ENCODE results near the gene CYP26B1.

The CYP26B1 gene

DNA sequence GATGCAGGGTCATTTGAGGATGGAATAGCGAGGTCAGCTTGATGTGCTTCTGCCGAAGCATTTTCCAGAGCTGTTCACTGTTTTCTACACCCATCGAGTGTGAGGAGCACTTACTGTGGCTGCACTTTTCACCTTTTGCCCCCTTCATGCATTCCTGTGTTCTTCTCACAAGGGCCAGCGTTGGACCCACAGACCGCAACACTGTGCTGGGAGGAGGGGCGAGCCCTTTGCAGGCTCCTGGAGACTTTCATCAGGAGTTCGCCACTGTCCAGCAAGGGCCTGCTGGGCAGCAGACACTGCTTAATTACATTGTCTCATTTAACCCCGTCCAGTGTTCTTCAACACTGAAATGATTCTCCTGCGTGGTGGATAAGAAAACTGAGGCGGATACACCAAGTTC lies 29.9 kb downstream of the CYP26B1 start:
- H3K27me3 ChIP-seq (ENCODE audit: control insufficient read depth, insufficient read depth, low read length), result no peaks in the 10 kb centered on the region
- H3K36me3 ChIP-seq (ENCODE audit: control insufficient read depth, insufficient read depth, low read length), result no peaks in the 10 kb centered on the region
- H3K4me3 ChIP-seq (ENCODE audit: low read length), result no peak overlapping the region
- H3K9ac ChIP-seq (ENCODE audit: low read length), result no peak overlapping the region
- peaks cover 5% of the 10 kb centered on the region for H3K4me1 ChIP-seq (ENCODE audit: control insufficient read depth, insufficient read depth, low read length)
- no peaks in the 10 kb centered on the region for H3K9me3 ChIP-seq (ENCODE audit: control insufficient read depth, low read length)

DNA sequence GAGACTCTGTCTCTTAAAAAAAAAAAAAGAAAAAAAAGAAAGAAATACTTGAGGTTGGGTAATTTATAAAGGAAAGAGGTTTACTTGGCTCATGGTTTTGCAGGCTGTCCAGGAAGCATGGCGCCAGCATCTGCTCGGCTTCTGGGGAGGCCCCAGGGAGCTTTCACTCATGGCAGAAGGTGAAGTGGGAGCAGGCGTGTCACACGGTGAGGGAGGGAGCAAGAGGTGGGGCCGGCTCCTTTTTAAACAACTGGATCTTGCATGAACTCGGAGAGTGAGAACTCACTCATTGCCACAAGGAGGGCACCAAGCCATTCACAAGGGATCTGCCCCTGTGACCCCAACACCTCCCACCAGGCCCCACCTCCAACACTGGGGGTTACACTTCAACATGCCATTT lies 30.6 kb downstream of the CYP26B1 start:
- Histone ChIP-seq H3K9ac (ENCODE audit: low read length) (no peak overlapping the region), H3K4me1 (ENCODE audit: control insufficient read depth, insufficient read depth, low read length) (peaks cover 5% of the 10 kb centered on the region), H3K4me3 (ENCODE audit: low read length) (no peak overlapping the region), H3K36me3 (ENCODE audit: control insufficient read depth, insufficient read depth, low read length) (no peaks in the 10 kb centered on the region), H3K27me3 (ENCODE audit: control insufficient read depth, insufficient read depth, low read length) (no peaks in the 10 kb centered on the region), H3K9me3 (ENCODE audit: control insufficient read depth, low read length) (no peaks in the 10 kb centered on the region)

DNA sequence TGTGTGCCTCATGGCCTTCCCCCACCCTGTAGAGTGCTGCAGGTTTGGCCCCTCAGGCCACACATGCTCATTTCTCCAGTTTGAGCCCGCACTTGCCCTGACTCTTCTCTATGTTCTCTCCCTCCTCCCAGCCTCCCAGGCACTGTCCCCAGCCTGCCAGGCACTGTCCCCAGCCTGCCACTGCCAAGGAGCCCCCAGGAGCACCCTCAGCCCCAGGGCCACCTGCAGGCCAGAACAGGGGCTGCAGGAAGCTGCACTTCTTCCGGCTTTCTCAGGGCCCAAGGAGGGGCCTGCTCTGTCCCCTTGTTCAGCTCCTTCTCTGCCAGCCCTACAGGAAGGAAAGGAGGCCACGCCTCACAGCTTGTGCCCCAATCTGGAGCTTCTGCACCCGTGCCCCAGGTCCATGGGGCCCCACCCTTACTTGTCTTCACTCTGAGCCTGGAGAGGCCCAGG lies 31.6 kb downstream of the CYP26B1 start:
- no peak overlapping the region for H3K4me3 ChIP-seq (ENCODE audit: low read length)
- no peaks in the 10 kb centered on the region for H3K9me3 ChIP-seq (ENCODE audit: control insufficient read depth, low read length)
- no peaks in the 10 kb centered on the region for H3K27me3 ChIP-seq (ENCODE audit: control insufficient read depth, insufficient read depth, low read length)
- peaks cover 5% of the 10 kb centered on the region for H3K4me1 ChIP-seq (ENCODE audit: control insufficient read depth, insufficient read depth, low read length)
- no peak overlapping the region for H3K9ac ChIP-seq (ENCODE audit: low read length)
- H3K36me3 ChIP-seq (ENCODE audit: control insufficient read depth, insufficient read depth, low read length), result no peaks in the 10 kb centered on the region

DNA sequence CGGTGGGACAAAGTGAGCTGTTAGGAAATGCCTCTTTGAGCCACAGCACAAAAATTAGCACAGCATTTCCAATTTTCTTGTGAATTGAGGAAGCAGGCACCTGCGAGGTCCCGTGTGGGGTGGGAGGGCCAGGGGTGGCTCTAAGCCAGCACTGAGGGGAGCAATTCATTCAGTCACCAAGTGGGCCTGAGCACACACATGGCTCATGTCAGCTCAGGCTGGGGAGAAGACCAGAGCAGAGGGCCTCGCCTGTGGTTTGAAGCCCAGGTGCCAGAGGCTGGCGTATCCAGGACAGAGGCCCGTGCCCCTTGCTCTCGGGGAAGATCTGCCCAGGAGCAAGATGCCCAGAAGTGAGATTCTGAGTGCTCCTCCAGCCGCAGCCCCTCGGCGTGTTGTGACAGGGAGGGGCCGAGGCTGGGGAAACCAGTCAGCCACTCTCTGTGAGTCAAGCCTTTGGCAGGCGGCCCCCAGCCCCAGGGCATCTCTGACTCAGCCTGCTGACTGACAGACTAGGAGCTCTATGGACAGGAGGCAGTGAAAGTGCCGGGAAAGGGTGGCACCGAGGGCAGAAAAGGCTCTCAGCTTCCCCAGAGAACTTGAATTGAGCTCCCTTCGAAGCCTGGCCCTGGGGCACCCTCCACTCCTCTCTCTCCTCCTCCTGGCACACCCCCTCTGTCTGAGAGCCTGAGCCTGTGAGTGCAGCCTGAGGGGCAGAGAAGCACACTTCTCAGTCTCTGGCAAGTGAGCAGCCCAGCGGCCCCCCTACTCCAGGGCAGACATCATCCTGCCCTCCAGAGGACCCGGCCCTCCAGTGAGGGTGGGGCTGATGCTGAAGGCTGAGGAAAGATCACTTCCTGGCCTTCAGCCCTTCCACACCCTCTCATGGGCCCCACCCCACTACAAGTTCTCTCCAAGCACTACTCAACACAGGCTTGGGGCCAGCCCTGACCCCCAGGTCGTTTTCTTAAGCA lies 32.3 kb downstream of the CYP26B1 start:
- H3K4me3 ChIP-seq (ENCODE audit: low read length), result no peak overlapping the region
- no peaks in the 10 kb centered on the region for H3K36me3 ChIP-seq (ENCODE audit: control insufficient read depth, insufficient read depth, low read length)
- peaks cover 5% of the 10 kb centered on the region for H3K4me1 ChIP-seq (ENCODE audit: control insufficient read depth, insufficient read depth, low read length)
- no peaks in the 10 kb centered on the region for H3K9me3 ChIP-seq (ENCODE audit: control insufficient read depth, low read length)
- no peak overlapping the region for H3K9ac ChIP-seq (ENCODE audit: low read length)
- no peaks in the 10 kb centered on the region for H3K27me3 ChIP-seq (ENCODE audit: control insufficient read depth, insufficient read depth, low read length)

DNA sequence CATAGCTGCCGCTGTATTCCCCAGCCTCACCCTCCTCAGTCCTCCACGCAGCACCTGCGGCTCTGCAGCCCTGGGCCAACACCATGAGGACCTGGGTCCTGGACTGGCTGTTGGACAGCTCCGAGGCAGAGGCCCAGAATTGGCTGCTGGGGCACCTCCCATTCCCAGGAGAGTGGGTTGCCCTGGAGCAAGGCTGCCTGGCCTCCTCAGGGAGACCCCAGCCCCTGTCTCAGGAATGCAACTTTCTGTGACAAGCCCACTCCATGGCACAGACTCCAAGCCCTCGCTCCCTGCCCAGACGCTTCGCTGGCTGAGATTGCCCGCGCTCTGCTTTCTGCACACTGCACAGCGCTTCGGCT lies 33.0 kb downstream of the CYP26B1 start:
- Histone ChIP-seq H3K27me3 (ENCODE audit: control insufficient read depth, insufficient read depth, low read length) (no peaks in the 10 kb centered on the region), H3K4me1 (ENCODE audit: control insufficient read depth, insufficient read depth, low read length) (peaks cover 5% of the 10 kb centered on the region), H3K9me3 (ENCODE audit: control insufficient read depth, low read length) (no peaks in the 10 kb centered on the region), H3K4me3 (ENCODE audit: low read length) (no peak overlapping the region), H3K36me3 (ENCODE audit: control insufficient read depth, insufficient read depth, low read length) (no peaks in the 10 kb centered on the region), H3K9ac (ENCODE audit: low read length) (no peak overlapping the region)

DNA sequence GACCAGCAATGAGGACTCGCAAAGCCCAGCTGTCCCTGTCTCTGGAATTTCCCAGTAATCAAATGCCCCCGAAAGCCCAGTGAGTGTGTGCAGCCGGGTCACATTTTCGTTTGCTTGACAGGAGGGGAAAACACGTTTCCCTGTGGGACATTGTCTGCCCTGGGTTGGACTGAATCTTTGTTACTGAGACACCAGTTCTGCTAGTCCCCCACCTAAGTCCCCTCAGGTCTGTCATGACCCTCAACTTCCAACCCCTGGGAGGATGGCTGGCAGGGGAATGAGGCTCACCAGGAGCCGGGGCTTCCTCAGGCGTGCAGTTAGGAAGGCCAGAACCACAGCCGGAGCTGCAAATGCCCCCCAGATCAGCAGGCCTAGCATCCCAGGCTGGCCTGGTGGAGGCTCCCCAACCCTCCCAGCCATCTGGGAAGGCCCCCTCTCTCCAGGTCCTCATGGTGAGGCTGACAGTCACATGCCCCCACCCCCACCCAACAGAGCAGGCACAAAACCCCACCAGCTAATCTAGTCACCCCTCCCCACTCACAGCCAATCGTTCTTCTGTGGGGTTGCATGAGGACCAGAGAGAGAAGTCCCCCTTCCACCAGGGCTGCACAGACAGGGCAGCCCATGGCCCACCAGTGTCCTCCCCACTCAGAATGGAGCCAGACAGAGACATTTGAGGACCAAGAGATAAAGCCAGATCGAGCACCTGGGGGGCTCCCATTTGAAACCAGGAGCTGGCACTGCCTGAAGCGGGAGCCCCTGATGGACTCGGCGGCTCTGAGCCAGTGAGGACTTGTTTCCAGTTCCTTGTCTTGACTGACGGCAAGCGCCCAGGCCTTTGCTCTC lies 33.6 kb downstream of the CYP26B1 start:
- no peak overlapping the region for H3K4me3 ChIP-seq (ENCODE audit: low read length)
- H3K4me1 ChIP-seq (ENCODE audit: control insufficient read depth, insufficient read depth, low read length), result peaks cover 5% of the 10 kb centered on the region
- no peaks in the 10 kb centered on the region for H3K36me3 ChIP-seq (ENCODE audit: control insufficient read depth, insufficient read depth, low read length)
- no peaks in the 10 kb centered on the region for H3K9me3 ChIP-seq (ENCODE audit: control insufficient read depth, low read length)
- H3K27me3 ChIP-seq (ENCODE audit: control insufficient read depth, insufficient read depth, low read length), result no peaks in the 10 kb centered on the region
- H3K9ac ChIP-seq (ENCODE audit: low read length), result no peak overlapping the region

DNA sequence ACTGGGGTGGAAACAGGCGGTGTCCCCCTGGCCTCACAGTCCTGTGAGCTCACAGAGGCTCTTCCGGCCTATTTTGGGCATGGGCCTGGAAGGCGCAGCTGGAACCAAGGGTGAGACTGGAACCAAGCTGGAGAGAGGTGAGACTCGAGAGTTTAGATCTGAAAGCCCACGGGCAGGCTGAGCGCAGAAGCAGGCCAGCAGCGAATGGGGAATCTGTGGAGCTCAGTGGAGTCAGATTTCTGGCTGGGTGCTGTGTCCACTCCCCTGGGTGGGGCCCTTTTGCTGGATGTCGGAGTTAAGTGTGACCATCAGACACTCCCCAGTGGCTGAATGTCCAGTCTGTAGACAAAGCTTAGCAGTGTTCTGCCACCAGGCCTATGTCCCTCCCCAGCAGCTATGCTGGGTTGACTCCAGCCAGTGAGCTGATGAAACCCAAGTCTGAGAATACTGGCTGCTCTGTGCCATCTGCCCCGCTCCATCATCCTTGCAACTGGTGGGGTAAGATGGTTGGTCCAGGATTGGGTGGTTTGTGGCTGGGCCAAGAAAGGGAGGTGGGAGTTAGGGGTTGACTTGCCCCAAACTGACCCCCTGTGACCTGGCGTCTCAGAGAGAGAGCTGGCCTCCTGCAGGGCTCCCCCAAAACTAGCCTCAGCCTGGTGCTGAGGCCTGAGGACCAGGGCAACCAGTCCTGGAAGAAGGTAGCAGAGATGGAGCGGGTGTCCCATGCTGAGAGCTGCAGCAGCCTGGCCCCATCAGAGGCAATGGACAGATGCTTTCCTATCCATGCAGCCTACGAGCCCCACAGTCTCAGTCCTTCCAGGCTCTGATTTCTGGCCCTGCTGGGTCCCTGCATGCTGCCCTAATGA lies 34.4 kb downstream of the CYP26B1 start:
- no peaks in the 10 kb centered on the region for H3K9me3 ChIP-seq (ENCODE audit: control insufficient read depth, low read length)
- no peaks in the 10 kb centered on the region for H3K27me3 ChIP-seq (ENCODE audit: control insufficient read depth, insufficient read depth, low read length)
- H3K4me3 ChIP-seq (ENCODE audit: low read length), result no peak overlapping the region
- H3K9ac ChIP-seq (ENCODE audit: low read length), result no peak overlapping the region
- H3K4me1 ChIP-seq (ENCODE audit: control insufficient read depth, insufficient read depth, low read length), result peaks cover 5% of the 10 kb centered on the region
- no peaks in the 10 kb centered on the region for H3K36me3 ChIP-seq (ENCODE audit: control insufficient read depth, insufficient read depth, low read length)

DNA sequence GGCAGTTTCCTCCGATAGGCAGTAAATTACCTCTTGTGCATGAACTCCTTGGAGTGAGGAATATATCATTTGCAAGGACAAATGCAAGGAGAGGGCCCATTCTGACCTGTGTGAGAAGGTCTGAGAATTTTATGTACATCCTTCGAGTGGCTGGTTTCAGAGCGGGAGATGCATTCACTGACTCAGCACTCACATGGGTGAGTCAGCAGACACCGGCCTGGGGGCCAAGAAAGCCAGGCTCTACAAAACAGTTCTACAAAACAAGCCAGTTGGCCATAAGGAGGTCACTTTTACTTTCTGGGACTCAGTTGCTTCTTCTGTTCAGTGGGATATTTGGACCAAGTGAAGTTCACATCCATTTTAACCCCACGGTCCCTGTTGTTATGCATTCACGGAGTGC lies 35.3 kb downstream of the CYP26B1 start:
- H3K4me1 ChIP-seq (ENCODE audit: control insufficient read depth, insufficient read depth, low read length), result peaks cover 5% of the 10 kb centered on the region
- no peak overlapping the region for H3K9ac ChIP-seq (ENCODE audit: low read length)
- H3K27me3 ChIP-seq (ENCODE audit: control insufficient read depth, insufficient read depth, low read length), result no peaks in the 10 kb centered on the region
- H3K4me3 ChIP-seq (ENCODE audit: low read length), result no peak overlapping the region
- H3K36me3 ChIP-seq (ENCODE audit: control insufficient read depth, insufficient read depth, low read length), result no peaks in the 10 kb centered on the region
- H3K9me3 ChIP-seq (ENCODE audit: control insufficient read depth, low read length), result no peaks in the 10 kb centered on the region

DNA sequence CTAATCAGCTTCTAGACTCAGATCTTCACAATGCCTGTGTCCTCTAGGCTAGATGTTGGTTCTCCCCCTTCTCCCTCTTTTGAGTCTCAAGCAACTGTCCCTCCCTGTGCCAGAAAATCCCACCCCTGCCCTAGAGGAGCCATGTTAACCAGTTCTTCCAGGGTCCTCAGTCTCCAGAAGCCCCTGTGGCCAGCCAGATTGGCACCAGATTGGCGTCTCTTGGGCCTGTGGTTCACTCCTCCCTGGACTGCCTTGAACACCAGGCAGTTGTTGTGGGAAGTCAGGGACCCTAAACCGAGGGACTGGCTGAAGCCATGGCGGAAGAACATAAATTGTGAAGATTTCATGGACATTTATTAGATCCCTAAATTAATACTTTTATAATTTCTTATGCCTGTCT lies 36.6 kb downstream of the CYP26B1 start:
- Histone ChIP-seq H3K27me3 (ENCODE audit: control insufficient read depth, insufficient read depth, low read length) (no peaks in the 10 kb centered on the region), H3K36me3 (ENCODE audit: control insufficient read depth, insufficient read depth, low read length) (no peaks in the 10 kb centered on the region), H3K4me1 (ENCODE audit: control insufficient read depth, insufficient read depth, low read length) (peaks cover 5% of the 10 kb centered on the region), H3K9me3 (ENCODE audit: control insufficient read depth, low read length) (no peaks in the 10 kb centered on the region), H3K9ac (ENCODE audit: low read length) (no peak overlapping the region), H3K4me3 (ENCODE audit: low read length) (no peak overlapping the region)

DNA sequence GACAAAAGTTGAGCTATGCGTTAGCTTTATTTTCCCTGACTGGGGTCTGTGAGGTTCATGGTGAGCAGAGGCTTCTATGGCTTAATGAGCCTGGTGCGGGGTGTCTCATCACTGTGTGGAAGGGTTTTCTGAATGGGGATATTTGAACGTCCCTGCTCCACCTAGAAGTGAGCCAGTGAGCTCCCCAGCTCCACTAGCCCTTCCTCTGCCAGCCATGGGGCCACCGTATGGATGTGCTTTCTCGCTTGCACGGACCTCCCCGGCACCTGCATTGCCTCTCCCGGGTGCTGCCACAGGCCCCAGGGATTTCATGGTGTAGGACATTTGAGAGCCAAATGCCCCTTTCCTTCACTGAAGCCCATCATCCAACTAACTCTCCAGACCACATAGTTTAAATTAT lies 37.8 kb downstream of the CYP26B1 start:
- Histone ChIP-seq H3K9ac (ENCODE audit: low read length) (no peak overlapping the region), H3K9me3 (ENCODE audit: control insufficient read depth, low read length) (no peaks in the 10 kb centered on the region), H3K27me3 (ENCODE audit: control insufficient read depth, insufficient read depth, low read length) (no peaks in the 10 kb centered on the region), H3K4me3 (ENCODE audit: low read length) (no peak overlapping the region), H3K4me1 (ENCODE audit: control insufficient read depth, insufficient read depth, low read length) (no peaks in the 10 kb centered on the region), H3K36me3 (ENCODE audit: control insufficient read depth, insufficient read depth, low read length) (no peaks in the 10 kb centered on the region)

DNA sequence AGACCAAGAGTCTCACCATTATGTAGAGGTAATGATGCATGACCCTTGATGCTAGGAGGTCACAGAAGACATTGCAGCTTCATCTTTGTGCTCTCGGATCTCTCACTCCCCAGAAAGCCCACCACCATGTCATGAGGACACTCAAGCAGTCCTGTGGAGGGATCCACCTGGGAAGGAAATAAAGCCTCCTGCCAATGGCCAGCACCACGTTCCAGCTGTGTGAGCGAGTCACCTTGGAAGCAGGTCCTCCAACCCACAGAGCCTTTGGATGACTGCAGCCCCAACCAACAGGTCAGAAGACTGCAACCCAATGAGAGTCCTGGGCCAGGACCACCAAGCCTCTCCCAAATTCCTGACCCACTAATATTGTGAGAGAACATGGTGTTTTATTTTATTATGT lies 38.4 kb downstream of the CYP26B1 start:
- Histone ChIP-seq H3K4me3 (ENCODE audit: low read length) (no peak overlapping the region), H3K27me3 (ENCODE audit: control insufficient read depth, insufficient read depth, low read length) (no peaks in the 10 kb centered on the region), H3K9me3 (ENCODE audit: control insufficient read depth, low read length) (no peaks in the 10 kb centered on the region), H3K36me3 (ENCODE audit: control insufficient read depth, insufficient read depth, low read length) (no peaks in the 10 kb centered on the region), H3K9ac (ENCODE audit: low read length) (no peak overlapping the region), H3K4me1 (ENCODE audit: control insufficient read depth, insufficient read depth, low read length) (no peaks in the 10 kb centered on the region)
